Common myeloid progenitor, CD34-positive (primary cell): Measurements from ENCODE around the gene CACNA1G.

Experiments
- CTCF ChIA-PET: fragments of 350-600 bp; sonication (Branson Sonifier 250); formaldehyde crosslinking; loops from one replicate; lab custom pipeline; 2021; ENCODE audit warnings: antibody characterized with exemption; lab: Charles Lee
- POLR2A ChIA-PET: fragments of 350-600 bp; sonication (Branson Sonifier 250); formaldehyde crosslinking; loops from one replicate; lab custom pipeline; 2021; ENCODE audit warnings: antibody characterized with exemption; lab: Charles Lee
- DNase-seq, 3 donors: peaks; one replicate each; pipeline versions ENCODE4 v3.0.0 to v3.0.0-alpha.2; 2013
- H3K27ac ChIP-seq, 2 experiments: 1 replicate in 1 of 2; 2 replicates in 1 of 2; pipeline ENCODE4 v1.7.0; 2013; ENCODE audit warnings: inconsistent platforms in 2 of 2, low read length in 2 of 2, mild to moderate bottlenecking in 2 of 2, low read depth in 1 of 2, moderate library complexity in 1 of 2; ENCODE audit not compliant: severe bottlenecking in 2 of 2, insufficient read depth in 1 of 2, poor library complexity in 1 of 2
- H3K27me3 ChIP-seq, 5 experiments: replicated peaks in 2 of 5; 1 replicate in 3 of 5; 2 replicates in 2 of 5; pipeline versions ENCODE4 v1.6.1 to v1.7.0; 2013; ENCODE audit warnings: low read length in 4 of 5, mild to moderate bottlenecking in 2 of 5, moderate library complexity in 2 of 5, inconsistent platforms in 1 of 5; ENCODE audit not compliant: insufficient read depth in 5 of 5, control insufficient read depth in 4 of 5
- H3K36me3 ChIP-seq, 4 experiments: 1 replicate in 2 of 4; 2 replicates in 2 of 4; pipeline versions ENCODE4 v1.6.1 to v1.7.0; 2013; ENCODE audit warnings: low read length in 3 of 4, control low read depth in 1 of 4, mild to moderate bottlenecking in 1 of 4; ENCODE audit not compliant: control insufficient read depth in 4 of 4, insufficient read depth in 4 of 4
- H3K4me1 ChIP-seq, 4 experiments: 1 replicate in 3 of 4; 2 replicates in 1 of 4; pipeline versions ENCODE4 v1.6.1 to v1.7.1; 2013; ENCODE audit warnings: low read length in 3 of 4, mild to moderate bottlenecking in 3 of 4, control low read depth in 1 of 4, inconsistent platforms in 1 of 4, moderate library complexity in 1 of 4; ENCODE audit not compliant: control insufficient read depth in 4 of 4, insufficient read depth in 4 of 4; ENCODE audit errors: control extremely low read depth in 1 of 4
- H3K4me3 ChIP-seq, 7 experiments: 1 replicate in 4 of 7; 2 replicates in 3 of 7; pipeline versions ENCODE4 v1.5.1 to v1.7.0; 2013; ENCODE audit warnings: mild to moderate bottlenecking in 7 of 7, low read length in 6 of 7, moderate library complexity in 6 of 7, inconsistent platforms in 2 of 7, low read depth in 2 of 7, control low read depth in 1 of 7; ENCODE audit not compliant: insufficient read depth in 4 of 7, control insufficient read depth in 1 of 7; ENCODE audit errors: extremely low read depth in 1 of 7
- H3K9me3 ChIP-seq, 5 experiments: 1 replicate in 4 of 5; 2 replicates in 1 of 5; pipeline versions ENCODE4 v1.6.1 to v1.7.1; 2013; ENCODE audit warnings: low read length in 4 of 5, mild to moderate bottlenecking in 2 of 5, inconsistent platforms in 1 of 5, low read depth in 1 of 5, moderate library complexity in 1 of 5; ENCODE audit not compliant: control insufficient read depth in 4 of 5, insufficient read depth in 2 of 5; ENCODE audit errors: control extremely low read depth in 1 of 5
- WGBS: methylation state at CpG from one replicate; pipeline ENCODE4 v1.1.5; 2013; ENCODE audit not compliant: insufficient coverage; 5-methylcytosine and 5-hydroxymethylcytosine counted together

The CACNA1G gene

GRCh38 chr17:50577451-50577954 lies 17.0 kb downstream of the CACNA1G start:
- H3K9me3 ChIP-seq, result no peaks in the 10 kb centered on the region

GRCh38 chr17:50578173-50578572 lies 17.7 kb downstream of the CACNA1G start:
- POLR2A ChIA-PET, result no interaction called here
- CTCF ChIA-PET, result interaction anchor here (1.6 kb wide), 1 partner anchor 44 kb away, joined by 3 read pairs; no protein-coding TSS in a partner anchor
- H3K27me3 ChIP-seq, result peaks cover 0 to 10% (median 2%) of the 10 kb centered on the region in 5 experiments
- no peak overlapping the region for H3K4me3 ChIP-seq
- no peak overlapping the region for H3K27ac ChIP-seq
- no peaks in the 10 kb centered on the region for H3K36me3 ChIP-seq
- DNase-seq, result no peak
- peaks cover 0 to 2% (median 0%) of the 10 kb centered on the region in 4 experiments for H3K4me1 ChIP-seq
- WGBS, result 93% methylated on average over 16 of the region's 16 CpGs
- H3K9me3 ChIP-seq, result no peaks in the 10 kb centered on the region

More at GRCh38 chr17:50577451-50577954, 17.0 kb downstream of the CACNA1G start:
- H3K4me1 ChIP-seq, result peaks cover 0 to 2% (median 0%) of the 10 kb centered on the region in 4 experiments
- H3K36me3 ChIP-seq, result no peaks in the 10 kb centered on the region
- WGBS, result 94% methylated on average over 9 of the region's 13 CpGs
- H3K4me3 ChIP-seq, result no peak overlapping the region
- no peak for DNase-seq
- no peak overlapping the region for H3K27ac ChIP-seq
- CTCF ChIA-PET, result interaction anchor here (1.6 to 2.2 kb wide), 2 partner anchors 45 to 48 kb away, joined by 3 to 8 read pairs; no protein-coding TSS in a partner anchor
- POLR2A ChIA-PET, result no interaction called here
- H3K27me3 ChIP-seq, result peaks cover 0 to 9% (median 2%) of the 10 kb centered on the region in 5 experiments

- DNase-seq, result no peak
- Histone ChIP-seq H3K27me3 (peaks cover 0 to 15% (median 2%) of the 10 kb centered on the region in 5 experiments), H3K9me3 (no peaks in the 10 kb centered on the region), H3K27ac (no peak overlapping the region), H3K4me3 (no peak overlapping the region), H3K4me1 (peaks cover 0 to 2% (median 0%) of the 10 kb centered on the region in 4 experiments), H3K36me3 (no peaks in the 10 kb centered on the region)
- ChIA-PET CTCF (no interaction called here), POLR2A (no interaction called here)
- 96% methylated on average over 4 of the region's 7 CpGs for WGBS
Observed at GRCh38 chr17:50579399-50579798, 18.9 kb downstream of the CACNA1G start.

GRCh38 chr17:50580646-50581045 lies 20.1 kb downstream of the CACNA1G start:
- Histone ChIP-seq H3K4me1 (peaks cover 0 to 2% (median 0%) of the 10 kb centered on the region in 4 experiments), H3K36me3 (no peaks in the 10 kb centered on the region), H3K27me3 (peaks cover 0 to 13% (median 2%) of the 10 kb centered on the region in 5 experiments), H3K9me3 (no peaks in the 10 kb centered on the region), H3K4me3 (no peak overlapping the region), H3K27ac (no peak overlapping the region)
- WGBS, result 92% methylated on average over 6 of the region's 9 CpGs
- ChIA-PET CTCF (no interaction called here), POLR2A (no interaction called here)
- no peak for DNase-seq

- ChIA-PET POLR2A (no interaction called here), CTCF (interaction anchor here (1.0 kb wide), 1 partner anchor 49 kb away, joined by 3 read pairs; no protein-coding TSS in a partner anchor)
- H3K4me3 ChIP-seq, result no peak overlapping the region
Observed at GRCh38 chr17:50581316-50581715, 20.8 kb downstream of the CACNA1G start.

GRCh38 chr17:50582741-50583140 lies 22.2 kb downstream of the CACNA1G start:
- 100% methylated on average over 2 of the region's 2 CpGs for WGBS
- H3K9me3 ChIP-seq, result no peaks in the 10 kb centered on the region
- H3K27me3 ChIP-seq, result peaks cover 0 to 10% (median 0%) of the 10 kb centered on the region in 5 experiments
- H3K27ac ChIP-seq, result no peak overlapping the region
- ChIA-PET CTCF (interaction anchor here (1.0 to 1.3 kb wide), 5 partner anchors 16 to 43 kb away, joined by 3 to 4 read pairs (median 4); no protein-coding TSS in a partner anchor), POLR2A (no interaction called here)
- no peaks in the 10 kb centered on the region for H3K36me3 ChIP-seq
- no peak overlapping the region for H3K4me3 ChIP-seq
- H3K4me1 ChIP-seq, result peaks cover 0 to 2% (median 0%) of the 10 kb centered on the region in 4 experiments
- DNase-seq, result no peak

More at GRCh38 chr17:50581316-50581715, 20.8 kb downstream of the CACNA1G start:
- Histone ChIP-seq H3K4me1 (peaks cover 0 to 2% (median 0%) of the 10 kb centered on the region in 4 experiments), H3K9me3 (no peaks in the 10 kb centered on the region), H3K27ac (no peak overlapping the region), H3K36me3 (no peaks in the 10 kb centered on the region), H3K27me3 (peaks cover 0 to 13% (median under 1%) of the 10 kb centered on the region in 5 experiments)
- WGBS, result 98% methylated on average over 6 of the region's 12 CpGs
- DNase-seq, result no peak

- POLR2A ChIA-PET, result no interaction called here
- H3K4me3 ChIP-seq, result no peak overlapping the region
- 45% methylated on average over 7 of the region's 7 CpGs for WGBS
Observed at GRCh38 chr17:50583641-50584040, 23.1 kb downstream of the CACNA1G start.

More at GRCh38 chr17:50583641-50584040, 23.1 kb downstream of the CACNA1G start:
- no peaks in the 10 kb centered on the region for H3K36me3 ChIP-seq
- CTCF ChIA-PET, result interaction anchor here (1.3 to 1.5 kb wide), 2 partner anchors 32 to 42 kb away, joined by 4 to 9 read pairs; no protein-coding TSS in a partner anchor
- no peak for DNase-seq
- peaks cover 0 to 10% (median 0%) of the 10 kb centered on the region in 5 experiments for H3K27me3 ChIP-seq
- no peaks in the 10 kb centered on the region for H3K9me3 ChIP-seq
- peaks cover 0 to 2% (median 0%) of the 10 kb centered on the region in 4 experiments for H3K4me1 ChIP-seq
- H3K27ac ChIP-seq, result no peak overlapping the region
